Tibial artery (tissue), 4 donors: Measurements from ENCODE around the gene TCAIM.
"Not testable (repeated sequence)": the region's sequence is repeated elsewhere in the genome, so short reads cannot be mapped to it uniquely, and the experiment has no call there.

Experiments used
- DNase-seq, 2 donors: peaks; one replicate each; pipeline ENCODE4 v3.0.0-alpha.2; 2019
- H3K27ac ChIP-seq, 2 donors: fragments of 200-600 bp; sonication (generic) in 1 of 2; 1 replicate in 1 of 2; 2 replicates in 1 of 2; pipeline ENCODE4 v1.5.1; 2018 to 2019; ENCODE audit warnings: mild to moderate bottlenecking in 1 of 2
- H3K27me3 ChIP-seq, 2 donors: fragments of 200-600 bp; sonication (generic) in 1 of 2; one replicate each; pipeline versions ENCODE4 v1.5.1 to v1.6.0; 2016 to 2019
- H3K36me3 ChIP-seq, 3 donors: fragments of 200-600 bp; sonication (generic) in 2 of 3; one replicate each; pipeline ENCODE4 v1.5.1; 2016 to 2019; ENCODE audit warnings: mild to moderate bottlenecking in 2 of 3
- H3K4me1 ChIP-seq, 4 donors: fragments of 200-600 bp; sonication (generic) in 2 of 4; 1 replicate in 3 of 4; 2 replicates in 1 of 4; pipeline ENCODE4 v1.5.1; 2016 to 2019
- H3K4me3 ChIP-seq, 2 donors: fragments of 200-600 bp; sonication (generic) in 1 of 2; 1 replicate in 1 of 2; 2 replicates in 1 of 2; pipeline ENCODE4 v1.5.1; 2018 to 2019; ENCODE audit warnings: mild to moderate bottlenecking in 2 of 2
- H3K9me3 ChIP-seq, 3 donors: fragments of 200-600 bp; sonication (generic) in 1 of 3; one replicate each; pipeline ENCODE4 v1.5.1; 2016 to 2019
- intact Hi-C: fragments of 100-400 bp; cut with DNase I; formaldehyde crosslinking; loops from one replicate; pipeline ENCODE4 v1.15.0; 2023; ENCODE audit warnings: low total_unique reads
- TF ChIP-seq, protein P1 (sequence below), 2 experiments: fragments of 200-600 bp in 1 of 2; fragments of 450-650 bp in 1 of 2; IDR thresholded peaks; one replicate each; pipeline ENCODE4 v1.5.1; 2017 to 2019; ENCODE audit warnings: antibody characterized with exemption in 2 of 2, mild to moderate bottlenecking in 1 of 2, moderate library complexity in 1 of 2

Gene TCAIM

DNA sequence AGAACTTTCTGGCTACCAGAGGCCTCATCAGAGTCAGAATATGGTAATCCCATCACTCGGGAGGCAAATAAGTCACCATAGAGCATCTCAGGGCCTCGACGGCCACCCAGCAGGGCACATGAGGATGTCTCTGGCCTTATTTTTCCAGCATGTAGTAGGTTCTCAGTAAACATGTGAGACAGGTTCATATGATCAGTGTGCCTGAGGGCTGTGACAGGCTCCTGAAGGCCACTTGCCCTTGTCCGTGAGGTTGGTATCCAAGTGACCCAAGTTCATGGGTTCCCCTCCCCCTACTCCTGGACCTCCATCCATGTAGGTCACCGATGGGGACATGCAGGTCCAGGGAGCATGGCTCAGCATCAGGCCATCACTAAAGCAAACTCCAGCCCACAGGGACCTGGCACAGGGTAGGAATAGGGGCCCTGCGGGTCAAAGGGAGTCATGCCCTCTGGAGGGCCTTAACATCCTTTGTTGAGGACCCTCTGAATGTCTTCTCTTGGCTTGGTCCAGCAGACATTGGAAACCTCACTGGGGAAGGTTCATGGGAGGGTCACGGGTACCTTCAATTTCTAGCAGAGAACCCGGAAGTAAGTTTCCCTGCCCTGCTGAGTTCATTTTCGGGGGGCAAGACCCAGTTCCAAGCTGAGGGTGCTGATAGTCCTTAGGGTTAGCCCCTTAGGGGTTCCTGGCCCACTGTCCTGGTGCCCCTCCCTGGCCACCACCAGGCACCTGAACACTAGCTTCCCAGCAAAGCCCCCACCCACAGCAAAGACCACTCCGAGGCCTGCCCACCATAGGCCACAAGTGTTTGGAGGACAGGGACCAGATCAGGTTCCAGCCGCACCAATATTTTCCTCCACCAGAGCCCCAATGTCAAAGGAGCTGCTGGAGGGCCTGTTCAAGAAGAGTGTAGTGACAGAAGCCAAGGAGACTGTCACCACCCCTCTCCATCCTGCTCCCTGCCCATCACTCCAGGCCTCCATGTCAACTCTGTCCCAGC lies 77.8 kb downstream of the TCAIM start:
- intact Hi-C loops, result no loop called here

DNA sequence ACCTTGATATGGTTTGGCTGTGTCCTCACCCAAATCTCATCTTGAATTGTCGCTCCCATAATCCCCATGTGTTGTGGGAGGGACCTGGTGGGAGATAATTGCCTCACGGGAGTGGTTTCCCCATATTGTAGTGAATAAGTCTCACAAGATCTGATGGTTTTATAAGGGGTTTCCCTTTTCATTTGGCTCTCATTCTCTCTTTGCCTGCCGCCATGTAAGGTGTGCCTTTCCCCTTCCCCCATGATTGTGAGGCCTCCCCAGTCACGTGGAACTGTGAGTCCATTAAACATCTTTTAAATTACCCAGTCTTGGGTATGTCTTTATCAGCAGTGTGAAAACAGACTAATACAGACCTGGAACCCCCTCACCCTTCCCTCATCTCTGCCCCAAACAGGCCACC lies 79.6 kb downstream of the TCAIM start:
- intact Hi-C loops, DNase-seq, H3K4me3 ChIP-seq, H3K36me3 ChIP-seq, H3K27me3 ChIP-seq, H3K27ac ChIP-seq, H3K9me3 ChIP-seq, H3K4me1 ChIP-seq: not testable (repeated sequence)

More for the DNA sequence above, 77.8 kb downstream of the TCAIM start:
- Histone ChIP-seq H3K4me1 (no peaks in the 10 kb centered on the region), H3K9me3 (no peaks in the 10 kb centered on the region), H3K27ac (no peak overlapping the region), H3K27me3 (no peaks in the 10 kb centered on the region), H3K36me3 (no peaks in the 10 kb centered on the region), H3K4me3 (no peak overlapping the region)
- no peak for DNase-seq
- TF ChIP-seq, protein P1, sequence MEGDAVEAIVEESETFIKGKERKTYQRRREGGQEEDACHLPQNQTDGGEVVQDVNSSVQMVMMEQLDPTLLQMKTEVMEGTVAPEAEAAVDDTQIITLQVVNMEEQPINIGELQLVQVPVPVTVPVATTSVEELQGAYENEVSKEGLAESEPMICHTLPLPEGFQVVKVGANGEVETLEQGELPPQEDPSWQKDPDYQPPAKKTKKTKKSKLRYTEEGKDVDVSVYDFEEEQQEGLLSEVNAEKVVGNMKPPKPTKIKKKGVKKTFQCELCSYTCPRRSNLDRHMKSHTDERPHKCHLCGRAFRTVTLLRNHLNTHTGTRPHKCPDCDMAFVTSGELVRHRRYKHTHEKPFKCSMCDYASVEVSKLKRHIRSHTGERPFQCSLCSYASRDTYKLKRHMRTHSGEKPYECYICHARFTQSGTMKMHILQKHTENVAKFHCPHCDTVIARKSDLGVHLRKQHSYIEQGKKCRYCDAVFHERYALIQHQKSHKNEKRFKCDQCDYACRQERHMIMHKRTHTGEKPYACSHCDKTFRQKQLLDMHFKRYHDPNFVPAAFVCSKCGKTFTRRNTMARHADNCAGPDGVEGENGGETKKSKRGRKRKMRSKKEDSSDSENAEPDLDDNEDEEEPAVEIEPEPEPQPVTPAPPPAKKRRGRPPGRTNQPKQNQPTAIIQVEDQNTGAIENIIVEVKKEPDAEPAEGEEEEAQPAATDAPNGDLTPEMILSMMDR (IDR thresholded peaks at IDR 0.05), result no peak

DNA sequence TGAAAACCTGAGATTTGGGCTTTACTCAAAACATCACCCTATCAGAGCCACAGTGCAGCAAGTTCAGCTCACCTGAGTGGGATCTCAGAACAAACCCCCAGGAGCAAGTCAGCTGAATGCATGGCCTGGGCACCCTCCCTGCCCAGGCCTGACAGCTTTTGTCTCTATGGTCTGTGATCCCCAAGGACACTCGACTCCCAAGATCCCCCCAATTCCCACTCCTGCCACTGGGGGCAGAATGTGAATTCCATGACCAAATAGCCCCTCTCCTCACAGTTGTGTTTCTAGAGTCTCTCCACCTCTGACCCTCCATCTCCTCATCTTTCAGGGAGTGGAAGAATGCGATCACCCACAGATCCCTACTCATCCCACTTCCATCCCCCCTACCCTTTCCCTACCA lies 80.0 kb downstream of the TCAIM start:
- TF ChIP-seq, protein P1 (IDR thresholded peaks at IDR 0.05), result no peak
- H3K4me3 ChIP-seq, result no peak overlapping the region
- intact Hi-C loops, result no loop called here

DNA sequence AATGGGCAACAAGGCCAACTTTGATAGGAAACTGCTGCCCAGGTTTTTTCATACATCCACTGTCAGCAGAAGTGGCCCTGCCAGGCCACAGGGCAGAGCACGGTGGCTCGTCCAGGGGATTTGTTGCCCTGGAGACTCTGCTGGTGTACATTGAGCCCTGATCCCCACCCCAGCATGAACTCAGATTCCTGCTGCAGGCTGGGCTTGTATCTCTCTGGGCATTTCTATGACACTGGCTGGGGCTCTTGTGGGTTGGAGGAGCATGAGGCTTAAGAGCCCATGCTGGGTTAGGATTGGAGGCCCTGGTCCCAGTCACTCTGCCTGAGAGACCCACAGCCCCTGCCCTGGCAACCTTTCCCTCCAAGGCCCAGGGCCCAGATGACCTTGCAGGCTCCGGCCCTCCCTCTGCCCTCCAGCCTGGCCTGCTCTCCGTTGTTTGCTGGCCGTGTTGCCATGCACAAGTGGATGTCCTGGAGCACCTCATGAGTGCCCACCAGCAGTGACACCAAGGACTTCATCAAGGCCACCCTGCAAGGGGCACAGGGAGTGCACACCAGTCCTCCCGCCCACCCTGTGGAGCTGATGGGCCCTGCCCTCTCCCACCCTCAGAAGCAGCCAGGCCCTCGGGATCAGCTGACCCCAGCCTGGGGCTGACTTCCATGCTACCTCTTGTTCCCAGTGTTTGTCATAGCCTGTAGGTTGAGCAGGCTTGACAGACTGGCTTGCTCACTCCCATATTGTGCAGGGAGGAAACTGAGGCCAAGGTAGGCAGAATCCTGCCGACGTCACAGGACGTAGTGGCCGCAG lies 80.8 kb downstream of the TCAIM start:
- TF ChIP-seq, protein P1 (IDR thresholded peaks at IDR 0.05), result no peak
- Histone ChIP-seq H3K9me3 (no peaks in the 10 kb centered on the region), H3K27me3 (peaks cover 0 to 3% of the 10 kb centered on the region in 2 donors), H3K4me3 (no peak overlapping the region), H3K36me3 (no peaks in the 10 kb centered on the region), H3K27ac (no peak overlapping the region), H3K4me1 (no peaks in the 10 kb centered on the region)
- intact Hi-C loops, result no loop called here
- DNase-seq, result no peak

More for the DNA sequence above, 80.0 kb downstream of the TCAIM start:
- no peaks in the 10 kb centered on the region for H3K9me3 ChIP-seq
- no peak for DNase-seq
- H3K36me3 ChIP-seq, result no peaks in the 10 kb centered on the region
- H3K27me3 ChIP-seq, result peaks cover 0 to 1% of the 10 kb centered on the region in 2 donors
- H3K4me1 ChIP-seq, result no peaks in the 10 kb centered on the region
- no peak overlapping the region for H3K27ac ChIP-seq

DNA sequence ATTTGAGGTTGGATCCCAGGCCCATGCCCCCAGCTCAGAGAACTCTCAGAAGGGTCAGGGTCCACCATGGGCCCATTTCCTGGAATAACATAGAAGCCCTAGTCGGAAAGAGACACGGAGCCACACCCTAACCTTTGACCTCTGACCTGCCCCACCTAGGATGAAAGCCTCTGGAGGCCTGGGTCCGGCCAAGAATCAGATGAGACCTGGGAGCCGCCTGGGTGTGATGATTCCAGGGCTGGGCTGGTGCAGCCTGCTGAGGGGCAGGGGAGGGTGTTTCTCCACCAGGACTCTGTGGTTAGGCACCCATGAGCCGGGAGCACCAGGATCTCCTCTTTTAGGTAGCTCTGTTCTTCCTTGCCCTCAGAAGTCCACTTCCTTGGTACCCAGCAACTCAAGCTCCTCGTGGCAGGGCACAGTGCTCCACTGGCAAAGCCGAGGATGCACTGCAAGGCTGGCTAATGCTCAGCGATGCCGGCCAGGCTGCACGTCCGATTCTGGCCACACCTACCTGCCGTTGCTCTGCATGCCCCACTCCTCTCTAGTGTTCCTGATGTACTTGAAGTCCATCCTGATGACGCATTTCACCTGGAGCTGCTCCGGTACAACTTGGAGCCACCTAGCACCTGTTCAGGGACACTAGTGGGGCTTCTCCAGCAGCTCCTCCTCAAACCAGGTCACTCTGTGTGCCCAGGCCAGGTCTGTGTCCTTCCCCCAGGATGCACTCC lies 81.5 kb downstream of the TCAIM start:
- intact Hi-C loops, result no loop called here
- Histone ChIP-seq H3K4me1 (no peaks in the 10 kb centered on the region), H3K36me3 (no peaks in the 10 kb centered on the region), H3K9me3 (no peaks in the 10 kb centered on the region), H3K27ac (no peak overlapping the region), H3K4me3 (no peak overlapping the region), H3K27me3 (peaks cover 0 to 3% of the 10 kb centered on the region in 2 donors)
- TF ChIP-seq, protein P1 (IDR thresholded peaks at IDR 0.05), result no peak
- DNase-seq, result no peak
